CD1c-positive myeloid dendritic cell (primary cell): ENCODE results near the gene SAP130.

ENCODE experiments used
- DNase-seq: peaks from one replicate; pipeline ENCODE4 v3.0.0-alpha.2; 2016; ENCODE audit errors: extremely low spot score

SAP130 gene

GRCh38 chr2:128026448-128027277 is 1.2 kb downstream of the SAP130 start:
- peak; percentile 5 for DNase-seq

- no peak for DNase-seq
Measured at GRCh38 chr2:128024816-128025215, 3.0 kb downstream of the SAP130 start.

- no peak for DNase-seq
Measured at GRCh38 chr2:128017561-128017960, 10.3 kb downstream of the SAP130 start.

- DNase-seq: no peak
Measured at GRCh38 chr2:128016620-128017019, 11.2 kb downstream of the SAP130 start.

- no peak for DNase-seq
Measured at GRCh38 chr2:128012698-128013097, 15.2 kb downstream of the SAP130 start.

- no peak for DNase-seq
Measured at GRCh38 chr2:128008074-128008672, 19.7 kb downstream of the SAP130 start.

- no peak for DNase-seq
Measured at GRCh38 chr2:128004509-128004908, 23.4 kb downstream of the SAP130 start.

GRCh38 chr2:128003463-128003862 is 24.4 kb downstream of the SAP130 start:
- no peak for DNase-seq

GRCh38 chr2:127996160-127996559 is 31.7 kb downstream of the SAP130 start:
- no peak for DNase-seq

- DNase-seq: no peak
Measured at GRCh38 chr2:127995725-127996124, 32.1 kb downstream of the SAP130 start.

- DNase-seq: no peak
Measured at GRCh38 chr2:127993659-127994058, 34.2 kb downstream of the SAP130 start.

GRCh38 chr2:127991742-127992141 is 36.1 kb downstream of the SAP130 start:
- DNase-seq: no peak

GRCh38 chr2:127986548-127987079 is 41.2 kb downstream of the SAP130 start:
- DNase-seq: no peak

- DNase-seq: no peak
Measured at GRCh38 chr2:127985735-127986134, 42.1 kb downstream of the SAP130 start.

- no peak for DNase-seq
Measured at GRCh38 chr2:127985026-127985734, 42.7 kb downstream of the SAP130 start.

GRCh38 chr2:127984551-127984950 is 43.3 kb downstream of the SAP130 start:
- DNase-seq: no peak

GRCh38 chr2:127969446-127969845 is 58.4 kb downstream of the SAP130 start:
- DNase-seq: no peak

GRCh38 chr2:127968610-127969339 is 59.1 kb downstream of the SAP130 start:
- DNase-seq: no peak

- DNase-seq: no peak
Measured at GRCh38 chr2:127961729-127962128, 66.1 kb downstream of the SAP130 start.

GRCh38 chr2:127957240-127957639 is 70.6 kb downstream of the SAP130 start:
- no peak for DNase-seq

- peak; percentile 41 for DNase-seq
Measured at GRCh38 chr2:127954857-127955256, 73.0 kb downstream of the SAP130 start.

- DNase-seq: no peak
Measured at GRCh38 chr2:127953849-127954248, 74.0 kb downstream of the SAP130 start.
